Ascending aorta (tissue), 2 donors: Measurements from ENCODE around the gene DNAJB1. TPM values are rescaled to one million over a fixed set of nuclear protein-coding genes. Genes with fewer than 3 reads are reported as not detected.
"Not testable (repeated sequence)": the region's sequence is repeated elsewhere in the genome, so short reads cannot be mapped to it uniquely, and the experiment has no call there.

Source experiments
- DNase-seq, 2 donors: peaks; one replicate each; pipeline ENCODE4 v3.0.0-alpha.2; 2019; ENCODE audit warnings: low spot score in 2 of 2
- H3K27ac ChIP-seq, 2 donors: fragments of 200-600 bp; sonication (generic); one replicate each; pipeline ENCODE4 v1.5.1; 2016 to 2017; ENCODE audit warnings: mild to moderate bottlenecking in 1 of 2
- H3K27me3 ChIP-seq: fragments of 200-600 bp; sonication (generic); one replicate; pipeline ENCODE4 v1.5.1; 2017
- H3K36me3 ChIP-seq, 2 donors: fragments of 200-600 bp; sonication (generic); one replicate each; pipeline ENCODE4 v1.5.1; 2016
- H3K4me1 ChIP-seq, 2 donors: fragments of 200-600 bp; sonication (generic); one replicate each; pipeline ENCODE4 v1.5.1; 2016 to 2017; ENCODE audit warnings: mild to moderate bottlenecking in 1 of 2
- H3K4me3 ChIP-seq, 2 donors: fragments of 200-600 bp; sonication (generic); one replicate each; pipeline ENCODE4 v1.5.1; 2016 to 2017; ENCODE audit warnings: mild to moderate bottlenecking in 1 of 2
- H3K9me3 ChIP-seq, 2 donors: fragments of 200-600 bp; sonication (generic); one replicate each; pipeline ENCODE4 v1.5.1; 2016
- intact Hi-C: fragments of 100-400 bp; cut with DNase I; formaldehyde crosslinking; loops from one replicate; pipeline ENCODE4 v1.15.1; 2023
- total RNA-seq: library from RNA; depleted of rRNA; stranded (reverse); fragments of >200 nt; gene quantifications from one replicate; pipeline ENCODE4 v1.1.0, GENCODE V29; 2016
- TF ChIP-seq, protein P1 (sequence below), 3 experiments: fragments of 200-600 bp in 2 of 3; fragments of 450-650 bp in 1 of 3; sonication (generic) in 2 of 3; IDR thresholded peaks; one replicate each; pipeline ENCODE4 v1.5.1; 2016 to 2019; ENCODE audit warnings: antibody characterized with exemption in 3 of 3, mild to moderate bottlenecking in 1 of 3, moderate library complexity in 1 of 3

DNAJB1 gene
- 73.8 TPM for total RNA-seq

DNA sequence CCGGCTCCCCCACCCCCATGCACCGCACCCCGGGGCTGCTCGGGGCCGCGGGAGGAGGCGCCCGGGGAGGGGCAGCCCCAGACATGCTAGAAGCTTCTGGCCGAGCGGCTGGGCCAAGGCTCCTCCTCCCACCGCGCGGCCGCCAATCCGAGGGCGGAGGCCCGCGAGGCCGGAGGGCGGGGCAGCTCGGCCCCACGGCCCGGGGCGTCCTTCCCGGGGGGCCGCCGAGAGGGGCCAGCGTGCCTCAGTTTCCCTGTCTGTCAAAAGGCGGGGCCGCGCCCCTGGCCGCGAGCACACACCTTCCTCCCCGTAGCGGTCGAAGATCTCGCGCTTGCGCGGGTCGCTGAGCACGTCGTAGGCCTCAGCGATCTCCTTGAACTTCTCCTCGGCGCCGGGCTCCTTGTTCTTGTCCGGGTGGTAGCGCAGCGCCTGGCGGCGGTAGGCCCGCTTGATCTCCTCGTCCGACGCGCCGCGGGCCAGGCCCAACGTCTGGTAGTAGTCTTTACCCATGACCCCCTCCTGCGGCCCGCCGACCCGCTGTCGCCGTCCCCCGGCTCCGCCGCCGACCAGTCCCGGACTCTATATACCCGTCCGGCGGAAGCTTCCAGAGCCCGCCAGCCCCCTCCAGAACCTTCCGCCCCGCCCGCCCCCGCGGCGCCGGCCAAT lies at the start of gene DNAJB1:
TSS of gene DNAJB1 (minus strand) at position 558 of the 666 bp plus-strand sequence. CDS start at position 510, 48 bp downstream.
- intact Hi-C loops: loop anchor here (1.0 kb wide), 2 partner anchors 11 to 22 kb away; partner anchors contain the start of genes GIPC1 and TECR
- H3K4me1 ChIP-seq: peaks cover 8 to 34% of the 10 kb centered on the region in 2 donors
- H3K9me3 ChIP-seq: no peaks in the 10 kb centered on the region
- H3K4me3 ChIP-seq: peak within 1 kb of the TSS; percentile 96 to 98
- peaks cover 23 to 36% of the 10 kb centered on the region in 2 donors for H3K36me3 ChIP-seq
- TF ChIP-seq, protein P1, sequence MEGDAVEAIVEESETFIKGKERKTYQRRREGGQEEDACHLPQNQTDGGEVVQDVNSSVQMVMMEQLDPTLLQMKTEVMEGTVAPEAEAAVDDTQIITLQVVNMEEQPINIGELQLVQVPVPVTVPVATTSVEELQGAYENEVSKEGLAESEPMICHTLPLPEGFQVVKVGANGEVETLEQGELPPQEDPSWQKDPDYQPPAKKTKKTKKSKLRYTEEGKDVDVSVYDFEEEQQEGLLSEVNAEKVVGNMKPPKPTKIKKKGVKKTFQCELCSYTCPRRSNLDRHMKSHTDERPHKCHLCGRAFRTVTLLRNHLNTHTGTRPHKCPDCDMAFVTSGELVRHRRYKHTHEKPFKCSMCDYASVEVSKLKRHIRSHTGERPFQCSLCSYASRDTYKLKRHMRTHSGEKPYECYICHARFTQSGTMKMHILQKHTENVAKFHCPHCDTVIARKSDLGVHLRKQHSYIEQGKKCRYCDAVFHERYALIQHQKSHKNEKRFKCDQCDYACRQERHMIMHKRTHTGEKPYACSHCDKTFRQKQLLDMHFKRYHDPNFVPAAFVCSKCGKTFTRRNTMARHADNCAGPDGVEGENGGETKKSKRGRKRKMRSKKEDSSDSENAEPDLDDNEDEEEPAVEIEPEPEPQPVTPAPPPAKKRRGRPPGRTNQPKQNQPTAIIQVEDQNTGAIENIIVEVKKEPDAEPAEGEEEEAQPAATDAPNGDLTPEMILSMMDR (IDR thresholded peaks at IDR 0.05): no peak
- DNase-seq: peak; percentile 29 to 88
- no peaks in the 10 kb centered on the region for H3K27me3 ChIP-seq
- peak within 1 kb of the TSS; percentile 99 for H3K27ac ChIP-seq

DNA sequence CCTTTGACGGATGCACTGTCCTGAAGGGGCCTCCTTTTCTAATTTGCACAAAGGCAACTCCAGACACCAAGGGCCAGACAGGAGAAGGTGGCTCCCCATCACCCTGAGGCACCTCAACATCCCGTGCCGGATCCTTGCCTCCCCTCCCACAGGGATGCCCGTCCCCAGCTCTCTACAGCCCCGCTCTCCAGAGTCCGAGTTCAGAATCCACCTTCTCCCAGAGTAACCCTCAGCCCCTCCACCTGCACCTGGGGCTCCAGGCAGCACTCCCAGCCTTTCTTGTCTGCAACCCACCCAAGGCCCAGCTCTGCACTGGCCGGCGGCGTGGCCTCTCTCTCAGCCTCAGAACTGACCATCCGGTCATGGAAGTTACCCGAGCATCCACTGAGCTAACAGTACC lies 48.9 kb upstream of the DNAJB1 start:
- peaks cover 17 to 18% of the 10 kb centered on the region in 2 donors for H3K36me3 ChIP-seq
- TF ChIP-seq, protein P1 (IDR thresholded peaks at IDR 0.05): no peak
- intact Hi-C loops: no loop called here

DNA sequence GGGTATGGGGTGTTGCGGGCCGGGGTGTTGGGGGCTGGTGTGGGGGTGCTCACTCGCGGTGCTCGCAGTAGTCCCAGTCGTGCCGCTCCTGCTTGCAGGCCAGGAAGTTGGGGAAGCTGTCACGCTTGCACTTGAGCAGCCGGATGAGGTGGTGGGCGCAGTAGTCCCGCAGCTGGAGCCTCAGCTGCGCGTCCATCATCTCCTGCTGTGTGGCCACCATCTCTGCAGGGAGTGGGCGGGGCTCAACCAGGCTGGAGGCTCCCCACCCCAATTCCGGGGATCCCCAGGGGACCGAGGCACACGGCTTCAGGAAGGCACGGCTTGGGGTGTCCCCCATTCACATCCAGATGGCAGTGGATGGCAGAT lies 48.5 kb upstream of the DNAJB1 start:
- intact Hi-C loops: no loop called here

More for the DNA sequence above, 48.9 kb upstream of the DNAJB1 start:
- Histone ChIP-seq H3K9me3 (no peaks in the 10 kb centered on the region), H3K27ac (no peak overlapping the region), H3K4me1 (peaks cover 3 to 19% of the 10 kb centered on the region in 2 donors), H3K4me3 (no peak overlapping the region), H3K27me3 (no peaks in the 10 kb centered on the region)
- no peak for DNase-seq

DNA sequence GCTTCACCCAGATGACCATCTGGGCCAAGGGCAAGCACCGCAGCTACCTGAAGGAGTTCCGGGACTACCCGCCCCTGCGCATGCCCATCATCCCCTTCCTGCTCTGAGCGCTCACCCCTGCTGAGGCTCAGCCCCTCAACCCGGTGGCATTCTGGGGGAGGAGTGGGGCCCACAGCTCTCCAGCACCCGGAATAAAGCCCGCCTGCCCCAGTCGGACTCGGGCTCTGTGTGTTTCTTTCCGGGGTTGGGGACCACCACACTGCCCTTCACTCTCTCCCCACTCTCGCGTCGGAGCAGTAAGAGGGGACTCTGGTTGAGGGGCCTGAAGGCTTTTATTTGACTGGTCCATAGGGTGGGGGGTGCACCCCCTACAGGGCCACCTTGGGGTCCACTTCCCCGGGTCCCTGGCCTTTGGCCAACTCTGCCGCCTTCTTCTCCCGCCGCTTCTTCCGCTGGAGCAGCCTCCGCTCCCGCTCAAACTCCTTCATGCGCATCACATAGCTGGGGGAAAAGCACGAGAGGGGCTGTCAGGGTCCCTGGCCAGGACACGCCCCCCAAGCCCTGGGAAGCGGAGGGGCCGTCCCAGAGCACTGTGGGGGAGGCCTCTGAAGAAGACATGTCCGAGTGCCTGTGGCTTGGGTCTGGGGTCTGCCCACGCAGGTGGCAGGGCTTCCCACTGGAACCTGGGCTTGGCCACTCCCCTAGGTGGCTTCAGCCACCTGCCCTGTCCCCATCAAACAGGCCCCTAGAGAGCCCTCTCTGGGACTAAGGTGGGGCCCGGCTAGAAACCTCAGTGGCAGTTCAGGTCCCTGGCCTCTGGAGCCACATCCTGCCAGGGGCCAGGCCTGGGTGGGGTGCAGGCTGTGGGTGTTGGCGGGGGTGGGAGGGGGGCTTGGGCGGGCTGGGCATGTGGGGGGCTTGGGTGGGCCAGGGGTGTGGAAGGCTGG lies 47.8 kb upstream of the DNAJB1 start:
- no peak for DNase-seq
- H3K4me3 ChIP-seq: no peak overlapping the region
- no peaks in the 10 kb centered on the region for H3K9me3 ChIP-seq
- intact Hi-C loops: no loop called here
- peaks cover 9 to 25% of the 10 kb centered on the region in 2 donors for H3K4me1 ChIP-seq
- no peak overlapping the region for H3K27ac ChIP-seq
- TF ChIP-seq, protein P1 (IDR thresholded peaks at IDR 0.05): no peak
- no peaks in the 10 kb centered on the region for H3K27me3 ChIP-seq
- H3K36me3 ChIP-seq: peaks cover 17 to 18% of the 10 kb centered on the region in 2 donors

More for the DNA sequence above, 48.5 kb upstream of the DNAJB1 start:
- Histone ChIP-seq H3K27ac (no peak overlapping the region), H3K36me3 (peaks cover 17 to 18% of the 10 kb centered on the region in 2 donors), H3K9me3 (no peaks in the 10 kb centered on the region), H3K4me3 (no peak overlapping the region), H3K27me3 (no peaks in the 10 kb centered on the region), H3K4me1 (peaks cover 5 to 22% of the 10 kb centered on the region in 2 donors)
- TF ChIP-seq, protein P1 (IDR thresholded peaks at IDR 0.05): no peak
- no peak for DNase-seq

DNA sequence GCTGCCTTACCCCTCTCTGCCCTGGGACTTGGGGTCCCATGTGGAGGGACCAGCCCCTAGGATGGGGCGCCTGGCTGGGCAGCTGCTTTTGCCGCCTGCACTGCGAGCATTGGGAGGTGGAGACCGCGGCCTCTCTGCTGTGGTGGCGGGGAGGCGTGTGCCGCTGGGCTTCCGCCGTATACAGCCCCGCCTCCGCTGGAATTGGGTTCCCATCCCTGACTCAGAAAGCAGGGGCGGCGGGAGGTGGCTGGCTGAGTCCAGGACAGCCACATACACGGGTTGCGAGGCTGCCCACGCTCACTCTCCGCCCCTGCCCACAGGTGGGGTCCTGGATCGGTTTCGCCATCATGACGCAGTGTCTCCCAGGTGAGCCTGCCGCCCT lies 47.1 kb upstream of the DNAJB1 start:
- no peak overlapping the region for H3K4me3 ChIP-seq
- H3K4me1 ChIP-seq: peaks cover 9 to 20% of the 10 kb centered on the region in 2 donors
- intact Hi-C loops: no loop called here
- no peak overlapping the region for H3K27ac ChIP-seq
- TF ChIP-seq, protein P1 (IDR thresholded peaks at IDR 0.05): no peak
- H3K27me3 ChIP-seq: no peaks in the 10 kb centered on the region
- H3K9me3 ChIP-seq: no peaks in the 10 kb centered on the region
- peaks cover 17 to 18% of the 10 kb centered on the region in 2 donors for H3K36me3 ChIP-seq
- DNase-seq: no peak

DNA sequence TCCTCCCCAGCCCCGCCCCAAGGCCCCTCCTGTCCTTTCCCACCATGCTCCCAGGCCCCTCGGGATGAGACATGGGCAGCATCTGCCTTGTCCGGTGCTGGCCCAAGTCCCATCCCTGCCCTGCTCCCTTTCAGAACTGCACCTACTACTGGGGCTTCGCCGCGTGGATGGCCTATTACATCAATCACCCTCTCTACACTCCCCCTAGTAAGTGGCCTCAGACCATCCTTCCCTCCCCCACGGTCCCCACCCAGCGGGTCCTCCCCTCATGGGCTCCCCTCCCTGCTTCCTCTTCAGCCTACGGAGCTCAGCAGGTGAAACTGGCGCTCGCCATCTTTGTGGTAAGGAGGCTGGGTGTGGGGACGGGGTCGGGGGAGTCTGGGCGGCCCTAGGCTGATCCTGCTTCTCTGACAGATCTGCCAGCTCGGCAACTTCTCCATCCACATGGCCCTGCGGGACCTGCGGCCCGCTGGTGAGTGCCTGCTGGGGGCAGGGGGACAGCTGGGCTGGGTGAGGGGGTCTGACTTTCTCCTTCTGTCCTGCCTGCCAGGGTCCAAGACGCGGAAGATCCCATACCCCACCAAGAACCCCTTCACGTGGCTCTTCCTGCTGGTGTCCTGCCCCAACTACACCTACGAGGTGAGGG lies 46.6 kb upstream of the DNAJB1 start:
- H3K9me3 ChIP-seq, intact Hi-C loops, H3K27ac ChIP-seq, H3K4me3 ChIP-seq, DNase-seq, H3K27me3 ChIP-seq: not testable (repeated sequence)
- peaks cover 17 to 18% of the 10 kb centered on the region in 2 donors for H3K36me3 ChIP-seq
- H3K4me1 ChIP-seq: peaks cover 9 to 24% of the 10 kb centered on the region in 2 donors
